Tracheal epithelial cell (primary cell): ENCODE measurements around the gene GJD2. TPM values are rescaled to one million over a fixed set of nuclear protein-coding genes. Genes with fewer than 3 reads are reported as not detected.

Experiments used
- total RNA-seq: library from RNA; depleted of rRNA; stranded (reverse); fragments of >200 nt; gene quantifications from 2 replicates; pipeline ENCODE4 v1.2.1, GENCODE V29; 2014

Gene GJD2
- not detected in 2 replicates for total RNA-seq

GRCh38 chr15:34754674-34755418 lies at the start of gene GJD2:
Gene GJD2 (minus strand): TSS chr15:34754998. CDS start chr15:34754488, 510 bp downstream.

GRCh38 chr15:34795267-34796081 lies 40.7 kb upstream of the GJD2 start, which contains the start of gene ACTC1:
Gene ACTC1 (minus strand): TSS chr15:34795549. CDS start chr15:34794808, 741 bp downstream.

Other genes with a start within 250 kb of the GJD2 start
- gene GOLGA8B, start 171.3 kb downstream of the GJD2 start, total RNA-seq = 26.0 and 35.8 TPM in 2 replicates
- gene ACTC1, start 40.6 kb upstream of the GJD2 start, total RNA-seq = not detected in 2 replicates
- 19.5 and 22.2 TPM in 2 replicates for gene AQR, start 214.7 kb upstream of the GJD2 start, total RNA-seq
- gene ZNF770, start 233.3 kb upstream of the GJD2 start, total RNA-seq = 48.0 and 71.4 TPM in 2 replicates